Mucosa of rectum (tissue), 2 donors: Measurements from ENCODE around the gene IVNS1ABP.
"Not testable (repeated sequence)": the region's sequence is repeated elsewhere in the genome, so short reads cannot be mapped to it uniquely, and the experiment has no call there.

ENCODE experiments used
- H3K27ac ChIP-seq, 2 donors: one replicate each; pipeline ENCODE4 v1.7.0; 2013; ENCODE audit warnings: inconsistent platforms in 2 of 2, low read depth in 2 of 2, low read length in 2 of 2
- H3K27me3 ChIP-seq, 2 donors: one replicate each; pipeline ENCODE4 v1.7.0; 2013; ENCODE audit warnings: low read length in 2 of 2; ENCODE audit not compliant: control insufficient read depth in 2 of 2, insufficient read depth in 2 of 2
- H3K36me3 ChIP-seq, 2 donors: one replicate each; pipeline ENCODE4 v1.7.0; 2013; ENCODE audit warnings: low read length in 2 of 2; ENCODE audit not compliant: control insufficient read depth in 2 of 2, insufficient read depth in 2 of 2
- H3K4me1 ChIP-seq, 2 donors: one replicate each; pipeline ENCODE4 v1.7.0; 2013; ENCODE audit warnings: low read length in 2 of 2, mild to moderate bottlenecking in 1 of 2; ENCODE audit not compliant: control insufficient read depth in 2 of 2, insufficient read depth in 2 of 2
- H3K4me3 ChIP-seq, 2 donors: one replicate each; pipeline ENCODE4 v1.7.0; 2013; ENCODE audit warnings: low read length in 2 of 2
- H3K9ac ChIP-seq, 2 donors: one replicate each; pipeline ENCODE4 v1.7.0; 2013; ENCODE audit warnings: low read length in 2 of 2, low read depth in 1 of 2, mild to moderate bottlenecking in 1 of 2
- H3K9me3 ChIP-seq, 2 donors: one replicate each; pipeline ENCODE4 v1.7.0; 2013; ENCODE audit warnings: low read length in 2 of 2; ENCODE audit not compliant: control insufficient read depth in 2 of 2
- donor health status: healthy.
- donor health status: Normal muscosa, but diverticular disease.

The IVNS1ABP gene

GRCh38 chr1:185337246-185337645 lies 20.2 kb upstream of the IVNS1ABP start:
- Histone ChIP-seq H3K9me3 (no peaks in the 10 kb centered on the region), H3K9ac (no peak overlapping the region), H3K36me3 (no peaks in the 10 kb centered on the region), H3K4me3 (no peak overlapping the region), H3K27ac (no peak overlapping the region), H3K27me3 (no peaks in the 10 kb centered on the region), H3K4me1 (peaks cover 0 to 10% of the 10 kb centered on the region in 2 donors)

DNA sequence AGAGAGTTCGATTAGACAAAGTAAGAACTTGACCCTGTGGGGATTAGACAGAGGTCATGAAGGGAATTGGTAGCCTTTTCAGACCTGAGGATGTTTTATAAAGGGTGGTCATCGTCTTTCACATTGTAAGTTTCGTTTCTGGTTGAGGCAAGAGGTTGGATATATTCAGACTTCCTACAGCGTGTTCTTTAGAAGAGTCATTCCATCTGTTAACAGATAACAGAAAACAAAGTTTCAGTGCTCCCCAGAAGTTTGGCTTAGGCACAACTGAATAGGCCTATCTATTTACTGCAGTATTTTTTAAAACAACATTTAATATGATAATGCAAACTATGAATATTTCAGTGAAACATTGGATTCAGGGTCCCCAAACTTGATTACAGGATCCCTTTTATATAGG lies 17.1 kb upstream of the IVNS1ABP start:
- Histone ChIP-seq H3K9ac (no peak overlapping the region), H3K4me1 (peaks cover 0 to 2% of the 10 kb centered on the region in 2 donors), H3K9me3 (no peaks in the 10 kb centered on the region), H3K36me3 (no peaks in the 10 kb centered on the region), H3K27ac (no peak overlapping the region), H3K27me3 (no peaks in the 10 kb centered on the region), H3K4me3 (no peak overlapping the region)

DNA sequence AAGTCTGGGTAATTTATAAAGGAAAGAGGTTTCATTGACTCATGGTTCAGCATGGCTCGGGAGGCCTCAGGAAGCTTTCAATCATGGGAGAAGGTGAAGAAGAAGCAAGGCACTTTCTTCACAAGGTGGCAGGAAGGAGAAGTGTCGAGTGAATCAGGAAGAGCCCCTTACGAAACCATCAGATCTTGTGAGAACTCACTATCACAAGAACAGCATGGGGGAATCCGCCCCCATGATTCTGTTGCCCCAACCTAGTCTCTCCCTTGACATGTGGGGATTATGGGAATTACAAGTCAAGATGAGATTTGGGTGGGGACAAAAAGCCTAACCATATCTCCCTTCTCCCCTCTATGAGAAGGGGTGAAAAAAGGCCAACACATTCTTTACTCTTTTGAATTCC lies 11.2 kb upstream of the IVNS1ABP start:
- no peaks in the 10 kb centered on the region for H3K9me3 ChIP-seq
- no peaks in the 10 kb centered on the region for H3K36me3 ChIP-seq
- H3K4me1 ChIP-seq = no peaks in the 10 kb centered on the region
- H3K9ac ChIP-seq = no peak overlapping the region
- H3K4me3 ChIP-seq = no peak overlapping the region
- H3K27me3 ChIP-seq = no peaks in the 10 kb centered on the region
- no peak overlapping the region for H3K27ac ChIP-seq

DNA sequence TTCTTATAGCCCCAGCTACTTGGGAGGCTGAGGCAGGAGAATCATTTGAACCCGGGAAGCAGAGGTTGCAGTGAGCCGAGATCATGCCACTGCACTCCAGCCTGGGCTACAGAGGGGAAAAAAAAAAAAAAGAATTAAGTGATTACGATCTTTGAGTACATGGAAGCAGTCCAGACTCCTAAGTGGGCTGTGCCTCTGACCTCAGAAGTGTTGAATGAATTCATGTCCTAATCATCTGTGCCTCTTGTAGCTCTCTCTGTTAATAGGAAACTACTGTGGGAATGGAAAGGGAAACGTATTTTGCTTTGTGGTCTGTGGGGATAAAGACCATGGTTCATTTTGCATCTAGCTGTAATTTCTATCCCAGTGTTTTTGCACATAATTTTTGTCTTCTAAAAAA lies 8.4 kb upstream of the IVNS1ABP start:
- H3K36me3 ChIP-seq = no peaks in the 10 kb centered on the region
- H3K27ac ChIP-seq = no peak overlapping the region
- H3K4me3 ChIP-seq = no peak overlapping the region
- H3K4me1 ChIP-seq = no peaks in the 10 kb centered on the region
- H3K9me3 ChIP-seq = no peaks in the 10 kb centered on the region
- no peak overlapping the region for H3K9ac ChIP-seq
- no peaks in the 10 kb centered on the region for H3K27me3 ChIP-seq

DNA sequence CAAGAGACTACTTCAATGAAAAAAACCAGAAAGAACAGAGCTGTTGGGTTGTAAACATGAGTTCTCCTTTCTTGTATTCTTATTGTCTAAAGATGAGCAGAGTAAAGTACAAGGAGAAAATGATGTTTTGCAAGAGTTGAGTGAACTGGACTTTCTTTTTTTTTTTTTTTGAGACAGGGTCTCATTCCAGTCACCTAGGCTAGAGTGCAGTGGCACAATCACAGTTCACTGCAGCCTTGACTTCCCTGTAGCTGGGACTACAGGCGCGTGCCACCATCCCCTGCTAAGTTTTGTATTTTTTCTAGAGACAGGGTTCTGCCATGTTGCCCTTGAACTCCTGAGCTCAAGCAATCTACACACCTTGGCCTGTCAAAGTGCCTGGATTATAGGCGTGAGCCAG lies 7.1 kb upstream of the IVNS1ABP start:
- H3K27ac ChIP-seq = no peak overlapping the region
- H3K36me3 ChIP-seq = no peaks in the 10 kb centered on the region
- H3K9me3 ChIP-seq = no peaks in the 10 kb centered on the region
- H3K4me1 ChIP-seq = no peaks in the 10 kb centered on the region
- H3K4me3 ChIP-seq = no peak overlapping the region
- no peak overlapping the region for H3K9ac ChIP-seq
- no peaks in the 10 kb centered on the region for H3K27me3 ChIP-seq

DNA sequence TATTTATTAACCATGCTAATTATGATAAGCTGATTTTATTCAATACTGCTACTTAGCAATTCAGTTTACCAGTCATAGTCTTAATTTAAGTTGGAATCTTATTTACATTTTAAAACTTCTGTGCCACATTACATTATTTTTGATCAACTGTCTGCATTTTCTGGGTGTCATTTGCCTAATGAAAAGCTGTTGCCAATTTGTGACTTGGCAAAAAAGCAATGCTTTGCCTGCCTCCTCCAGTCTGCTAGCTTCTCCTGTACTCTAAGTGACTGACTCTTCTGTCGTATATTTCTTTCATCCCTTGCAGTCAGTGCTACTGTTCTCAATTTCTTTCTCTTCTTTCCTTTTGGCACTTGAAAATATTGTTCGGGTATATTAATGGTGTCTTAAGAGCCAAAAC lies 5.6 kb upstream of the IVNS1ABP start:
- Histone ChIP-seq H3K27me3 (no peaks in the 10 kb centered on the region), H3K36me3 (no peaks in the 10 kb centered on the region), H3K27ac (no peak overlapping the region)

DNA sequence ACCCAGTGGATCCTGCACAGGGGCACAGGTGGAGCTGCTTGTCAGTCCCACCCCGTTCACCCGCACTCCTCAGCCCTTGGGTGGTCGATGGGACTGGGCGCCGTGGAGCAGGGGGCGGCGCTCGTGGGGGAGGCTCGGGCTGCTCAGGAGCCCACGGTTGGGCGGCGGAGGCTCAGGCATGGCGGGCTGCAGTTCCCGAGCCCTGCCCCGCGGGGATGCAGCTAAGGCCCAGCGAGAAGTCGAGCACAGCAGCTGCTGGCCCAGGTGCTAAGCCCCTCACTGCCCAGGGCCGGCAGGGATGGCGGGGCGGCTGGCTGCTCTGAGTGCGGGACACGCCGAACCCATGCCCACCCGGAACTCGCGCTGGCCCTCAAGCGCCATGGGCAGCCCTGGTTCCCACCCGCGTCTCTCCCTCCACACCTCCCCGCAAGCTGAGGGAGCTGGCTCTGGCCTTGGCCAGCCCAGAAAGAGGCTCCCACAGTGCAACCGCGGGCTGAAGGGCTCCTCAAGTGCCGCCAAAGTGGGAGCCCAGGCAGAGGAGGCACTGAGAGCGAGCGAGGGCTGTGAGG lies 4.7 kb upstream of the IVNS1ABP start:
- not testable (repeated sequence) for H3K27ac ChIP-seq, H3K4me3 ChIP-seq, H3K9ac ChIP-seq, H3K36me3 ChIP-seq, H3K9me3 ChIP-seq, H3K27me3 ChIP-seq
- H3K4me1 ChIP-seq = peaks cover 7 to 13% of the 10 kb centered on the region in 2 donors

More for the DNA sequence above, 5.6 kb upstream of the IVNS1ABP start:
- Histone ChIP-seq H3K9ac (no peak overlapping the region), H3K4me1 (peaks cover 5 to 11% of the 10 kb centered on the region in 2 donors), H3K4me3 (no peak overlapping the region), H3K9me3 (no peaks in the 10 kb centered on the region)

GRCh38 chr1:185321104-185321503 lies 4.1 kb upstream of the IVNS1ABP start:
- H3K27ac ChIP-seq, H3K36me3 ChIP-seq, H3K4me3 ChIP-seq, H3K27me3 ChIP-seq, H3K9ac ChIP-seq, H3K9me3 ChIP-seq: not testable (repeated sequence)
- peaks cover 7 to 13% of the 10 kb centered on the region in 2 donors for H3K4me1 ChIP-seq

GRCh38 chr1:185319139-185319475 lies 2.1 kb upstream of the IVNS1ABP start:
- H3K27ac ChIP-seq = no peak overlapping the region
- no peaks in the 10 kb centered on the region for H3K9me3 ChIP-seq
- H3K36me3 ChIP-seq = no peaks in the 10 kb centered on the region
- peaks cover 10 to 24% of the 10 kb centered on the region in 2 donors for H3K4me1 ChIP-seq
- no peak overlapping the region for H3K9ac ChIP-seq
- H3K4me3 ChIP-seq = no peak overlapping the region
- no peaks in the 10 kb centered on the region for H3K27me3 ChIP-seq

DNA sequence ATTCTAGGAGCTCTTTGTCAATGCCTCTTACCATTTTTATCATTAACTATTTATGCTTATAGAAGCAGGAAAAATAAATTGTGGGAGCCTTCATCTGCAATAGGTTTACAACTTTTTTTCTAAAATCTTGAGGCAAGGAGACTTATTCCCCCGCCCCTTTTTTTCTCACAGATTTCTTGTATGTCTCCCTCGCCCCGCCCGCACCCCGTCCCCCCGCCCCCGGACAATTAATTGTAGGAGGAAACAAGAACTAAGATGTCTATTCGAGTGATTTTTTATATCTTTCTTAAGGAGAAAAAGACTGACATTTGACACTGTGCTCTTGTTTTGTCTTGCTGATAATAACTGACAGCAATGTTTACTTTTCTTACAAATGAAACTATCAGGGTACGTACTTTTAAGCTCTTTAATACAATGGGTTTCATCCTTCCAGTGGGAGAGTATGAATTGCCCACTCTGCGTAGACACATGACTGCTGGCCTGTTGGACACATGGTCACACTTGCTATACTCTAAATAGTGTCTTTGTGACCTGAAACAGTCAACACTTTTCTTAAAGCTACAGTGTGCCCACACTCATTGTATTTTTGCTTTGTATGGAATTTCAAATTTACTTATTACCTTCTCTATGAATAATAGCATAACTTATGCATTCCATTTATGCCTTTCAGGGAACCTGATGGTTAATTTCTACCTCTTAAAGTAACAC lies 1.5 kb upstream of the IVNS1ABP start:
- Histone ChIP-seq H3K27ac (peak overlapping the region; percentile 99), H3K4me3 (peak overlapping the region in 1 of 2 donors; percentile 99), H3K4me1 (peaks cover 14 to 27% of the 10 kb centered on the region in 2 donors), H3K9me3 (no peaks in the 10 kb centered on the region), H3K9ac (peak overlapping the region in 1 of 2 donors; percentile 88), H3K36me3 (no peaks in the 10 kb centered on the region), H3K27me3 (no peaks in the 10 kb centered on the region)
